HG03558 (cell line): ENCODE measurements around the gene RNF187.

Source experiments
- ATAC-seq: cut with Tn5 transposase; IDR thresholded peaks from one replicate; pipeline ENCODE4 v1.9.1; 2021; ENCODE audit warnings: moderate number of reproducible peaks; ENCODE audit not compliant: unreplicated experiment; ENCODE audit errors: extremely low read depth

RNF187 gene

DNA sequence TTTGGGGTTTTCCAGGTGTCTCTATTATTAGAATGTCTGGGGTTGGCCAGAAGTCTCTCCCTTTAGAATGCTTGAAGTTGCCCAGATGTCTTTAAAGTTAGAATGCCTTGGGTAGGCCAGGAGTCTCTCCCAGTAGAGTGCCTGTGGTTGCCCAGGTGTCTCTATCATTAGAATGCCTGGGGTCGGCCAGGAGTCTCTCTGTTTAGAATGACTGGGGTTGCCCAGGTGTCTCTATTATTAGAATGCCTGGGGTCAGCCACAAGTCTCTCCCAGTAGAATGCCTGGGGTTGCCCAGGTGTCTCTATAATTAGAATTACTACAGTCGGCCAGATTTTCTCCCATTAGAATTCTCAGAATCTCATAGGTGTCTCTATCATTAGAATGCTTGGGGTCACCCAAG is 55.2 kb downstream of the RNF187 start:
- no peak for ATAC-seq

DNA sequence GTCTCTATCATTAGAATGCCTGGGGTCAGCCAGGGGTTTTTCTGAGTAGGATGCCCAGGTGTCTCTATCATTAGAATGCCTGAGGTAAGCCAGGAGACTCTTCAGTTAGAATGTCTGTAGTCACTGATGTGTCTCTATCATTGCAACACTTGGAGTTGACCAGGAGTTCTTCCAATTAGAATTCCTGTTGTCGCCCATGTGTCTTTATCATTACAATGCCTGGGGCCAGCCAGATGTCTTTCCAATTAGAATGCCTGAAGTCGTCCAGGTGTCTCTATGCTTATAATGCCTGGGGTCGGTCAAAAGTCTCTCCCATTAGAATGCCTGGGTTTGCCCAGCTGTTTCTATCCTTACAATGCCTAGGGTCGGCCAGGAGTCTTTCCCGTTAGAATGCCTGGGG is 55.8 kb downstream of the RNF187 start:
- ATAC-seq = no peak

DNA sequence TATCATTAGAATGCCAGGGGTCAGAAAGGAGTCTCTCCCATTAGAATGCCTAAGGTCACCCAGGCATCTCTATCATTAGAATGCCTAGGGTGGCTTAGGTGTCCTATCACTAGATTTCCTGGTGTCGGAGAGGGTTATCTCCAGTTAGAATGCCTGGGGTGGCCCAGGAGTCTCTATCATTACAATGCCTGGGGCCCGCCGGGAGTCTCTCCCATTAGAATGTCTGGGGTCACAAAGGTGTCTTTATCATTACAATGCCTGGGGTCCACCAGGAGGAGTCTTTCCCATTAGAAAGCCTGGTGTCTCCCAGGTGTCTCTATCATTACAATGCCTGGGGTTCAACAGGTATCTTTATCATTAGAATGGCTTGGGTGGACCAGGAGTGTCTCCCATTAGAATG is 56.2 kb downstream of the RNF187 start:
- ATAC-seq = no peak

DNA sequence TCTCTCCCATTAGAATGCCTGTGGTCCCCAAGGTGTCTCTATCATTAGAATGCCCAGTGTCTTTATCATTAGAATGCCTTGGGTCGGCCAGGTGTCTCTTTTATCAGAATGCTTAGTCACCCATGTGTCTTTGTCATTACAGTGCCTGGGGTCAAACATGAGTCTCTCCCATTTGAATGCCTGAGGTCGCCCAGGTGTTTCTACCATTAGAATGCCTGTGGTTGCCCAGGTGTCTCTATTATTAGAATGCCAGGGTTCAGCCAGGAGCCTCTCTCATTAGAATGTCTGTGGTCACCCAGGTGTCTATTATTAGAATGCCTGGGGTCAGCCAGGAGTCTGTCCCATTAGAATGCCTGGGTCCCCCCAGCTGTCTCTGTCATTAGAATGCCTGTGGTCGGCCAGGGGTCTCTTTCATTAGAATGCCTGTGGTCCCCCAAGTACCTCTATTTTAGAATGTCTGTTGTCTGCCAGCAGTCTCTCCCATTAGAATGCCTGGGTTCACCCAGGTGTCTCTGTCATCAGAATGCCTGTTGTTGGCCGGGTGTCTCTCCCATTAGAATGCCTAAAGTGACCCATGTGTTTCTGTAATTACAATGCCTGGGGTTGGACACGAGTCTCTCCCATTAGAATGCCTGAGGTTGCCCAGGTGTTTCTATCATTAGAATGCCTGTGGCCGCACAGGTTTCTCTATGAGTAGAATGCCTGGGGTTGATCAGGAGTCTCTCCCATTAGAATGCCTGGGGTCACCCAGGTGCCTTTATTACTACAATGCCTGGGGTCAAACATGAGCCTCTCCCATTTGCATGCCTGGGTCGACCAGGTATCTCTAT is 57.1 kb downstream of the RNF187 start:
- no peak for ATAC-seq

DNA sequence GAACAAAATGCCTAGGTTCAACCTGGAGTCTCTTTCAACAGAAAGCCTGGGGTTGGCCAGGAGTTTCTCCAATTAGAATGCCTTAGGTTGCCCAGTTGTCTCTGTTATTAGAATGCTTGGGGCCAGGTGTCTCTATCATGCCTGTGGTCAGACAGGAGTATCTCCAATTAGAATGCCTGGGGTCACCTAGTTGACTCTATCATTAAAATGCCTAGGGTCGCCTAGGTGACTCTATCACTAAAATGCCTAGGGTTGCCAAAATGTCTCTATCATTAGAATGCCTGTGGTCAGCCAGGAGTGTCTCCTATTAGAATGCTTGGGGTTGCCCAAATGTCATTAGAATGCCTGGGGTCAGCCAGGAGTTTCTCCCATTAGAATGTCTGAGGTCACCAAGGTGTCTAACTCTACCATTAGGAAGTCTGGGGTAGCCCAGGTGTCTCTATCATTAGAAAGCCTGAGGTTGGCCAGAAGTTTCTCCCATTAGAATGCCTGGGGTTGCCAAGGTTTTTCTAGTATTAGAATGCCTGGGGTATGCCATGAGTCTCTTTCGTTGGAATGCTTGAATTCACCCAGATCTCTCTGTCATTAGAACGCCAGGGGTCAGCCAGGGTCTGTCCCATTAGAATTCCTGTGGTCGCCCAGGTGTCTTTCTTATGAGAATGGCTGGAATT is 57.9 kb downstream of the RNF187 start:
- no peak for ATAC-seq
